Mucosa of descending colon (tissue), 3 donors: ENCODE measurements around the gene HSPB9. TPM values are rescaled to one million over a fixed set of nuclear protein-coding genes. Genes with fewer than 3 reads are reported as not detected.
A peak's percentile ranks its signal among the peaks of the same experiment; 100 is the strongest.
"Not testable (repeated sequence)": the region's sequence is repeated elsewhere in the genome, so short reads cannot be mapped to it uniquely, and the experiment has no call there.

ENCODE experiments used
- ATAC-seq: fragments of 200-7000 bp; cut with Tn5 transposase; one replicate; pipeline ENCODE4 v1.9.1; 2020; ENCODE audit warnings: mild to moderate bottlenecking, moderate library complexity
- DNase-seq, 3 donors: peaks; one replicate each; pipeline ENCODE4 v3.0.0-alpha.2; 2020
- H3K36me3 ChIP-seq: fragments of 200-600 bp; one replicate; pipeline ENCODE4 v1.8.0; 2021; ENCODE audit warnings: low read depth, mild to moderate bottlenecking
- H3K4me1 ChIP-seq: fragments of 200-600 bp; one replicate; pipeline ENCODE4 v1.8.0; 2021; ENCODE audit warnings: low read depth, mild to moderate bottlenecking
- H3K4me3 ChIP-seq: fragments of 200-600 bp; one replicate; pipeline ENCODE4 v1.8.0; 2021; ENCODE audit warnings: mild to moderate bottlenecking
- H3K9me3 ChIP-seq: fragments of 200-600 bp; one replicate; pipeline ENCODE4 v1.8.0; 2021; ENCODE audit warnings: mild to moderate bottlenecking
- intact Hi-C, 2 donors: fragments of 100-400 bp; cut with DNase I in 1 of 2; cut with micrococcal nuclease in 1 of 2; formaldehyde crosslinking; loops; one replicate each; pipeline versions ENCODE4 v1.11.0 to v1.11.1; 2022; cut with DNase I, micrococcal nuclease
- total RNA-seq, 3 donors: library from RNA; stranded (reverse); fragmentation: NEBNext Ultra II Directional in 2 of 3; extraction: Animal tissue kit (Norgen Biotek cat#: 25700) in 2 of 3; gene quantifications; one replicate each; pipeline versions ENCODE4 v1.2.1 to v1.2.4, GENCODE V29; 2021 to 2023
- TF ChIP-seq, protein P1 (sequence below): fragments of 200-600 bp; IDR thresholded peaks from one replicate; pipeline ENCODE4 v1.8.0; 2022; ENCODE audit warnings: antibody characterized with exemption, mild to moderate bottlenecking
- donor health status: DM: no; HTN: no; CAD: no; lungs with moderate emphysema.
- donor health status: DM: no; HTN: no; CAD: no.
- donor health status: DM: no; HTN: yes; CAD: no.

Gene HSPB9
- total RNA-seq, 3 donors from 2014 or later = 0.28 TPM; not detected in 2

DNA sequence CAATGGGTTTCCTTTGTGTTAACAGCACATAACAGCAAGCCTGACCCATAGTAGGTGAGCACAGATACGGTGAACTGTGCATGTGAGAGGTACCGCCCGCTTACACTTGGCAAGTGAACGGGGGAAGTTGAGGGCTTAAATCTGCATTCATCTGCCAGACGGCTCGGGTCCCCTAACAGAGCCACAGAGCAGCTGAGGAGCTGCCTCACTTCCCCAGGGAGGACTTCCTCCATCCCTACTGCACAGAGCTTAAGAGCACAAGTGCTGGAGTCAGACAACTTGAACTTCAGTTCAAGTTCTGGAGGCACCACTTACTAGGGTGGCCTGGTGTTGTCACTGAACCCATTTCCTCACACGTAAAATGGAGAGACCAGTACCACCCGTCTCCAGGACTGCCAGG, 18.8 kb downstream of the HSPB9 start:
- Histone ChIP-seq H3K36me3 (no peaks in the 10 kb centered on the region), H3K9me3 (no peaks in the 10 kb centered on the region), H3K4me1 (peaks cover 13% of the 10 kb centered on the region), H3K4me3 (no peak overlapping the region)
- no peak for ATAC-seq
- intact Hi-C loops = no loop called here
- TF ChIP-seq, protein P1, sequence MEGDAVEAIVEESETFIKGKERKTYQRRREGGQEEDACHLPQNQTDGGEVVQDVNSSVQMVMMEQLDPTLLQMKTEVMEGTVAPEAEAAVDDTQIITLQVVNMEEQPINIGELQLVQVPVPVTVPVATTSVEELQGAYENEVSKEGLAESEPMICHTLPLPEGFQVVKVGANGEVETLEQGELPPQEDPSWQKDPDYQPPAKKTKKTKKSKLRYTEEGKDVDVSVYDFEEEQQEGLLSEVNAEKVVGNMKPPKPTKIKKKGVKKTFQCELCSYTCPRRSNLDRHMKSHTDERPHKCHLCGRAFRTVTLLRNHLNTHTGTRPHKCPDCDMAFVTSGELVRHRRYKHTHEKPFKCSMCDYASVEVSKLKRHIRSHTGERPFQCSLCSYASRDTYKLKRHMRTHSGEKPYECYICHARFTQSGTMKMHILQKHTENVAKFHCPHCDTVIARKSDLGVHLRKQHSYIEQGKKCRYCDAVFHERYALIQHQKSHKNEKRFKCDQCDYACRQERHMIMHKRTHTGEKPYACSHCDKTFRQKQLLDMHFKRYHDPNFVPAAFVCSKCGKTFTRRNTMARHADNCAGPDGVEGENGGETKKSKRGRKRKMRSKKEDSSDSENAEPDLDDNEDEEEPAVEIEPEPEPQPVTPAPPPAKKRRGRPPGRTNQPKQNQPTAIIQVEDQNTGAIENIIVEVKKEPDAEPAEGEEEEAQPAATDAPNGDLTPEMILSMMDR = no peak
- DNase-seq = no peak

DNA sequence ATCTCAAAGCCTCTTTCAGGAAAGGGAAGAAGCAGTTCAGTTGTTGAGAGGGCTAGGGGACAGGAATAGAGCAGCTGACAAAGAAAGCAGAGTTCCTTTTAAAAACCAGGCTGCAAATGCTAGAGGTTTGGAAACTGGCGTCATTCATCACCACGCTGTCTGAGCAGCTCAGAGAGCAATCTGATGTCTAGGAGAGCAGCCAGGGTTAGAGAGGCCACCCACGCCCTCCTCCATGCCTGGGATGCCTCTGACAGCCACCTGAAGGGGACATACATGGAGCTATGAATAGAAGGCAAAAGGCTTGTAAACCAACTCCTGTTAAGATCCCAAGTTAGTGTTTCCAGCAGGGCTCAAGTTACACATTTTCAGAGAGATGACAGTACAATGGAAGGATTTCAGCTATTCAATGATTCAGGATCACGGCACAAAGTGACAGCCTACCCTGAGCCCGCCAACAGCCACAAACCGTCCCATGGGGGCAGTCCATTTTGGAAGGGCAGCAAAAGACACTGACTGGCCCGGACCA, 19.8 kb downstream of the HSPB9 start:
- intact Hi-C loops = no loop called here
- DNase-seq (no peak), ATAC-seq (no peak)
- TF ChIP-seq, protein P1 = no peak
- no peaks in the 10 kb centered on the region for H3K9me3 ChIP-seq
- no peak overlapping the region for H3K4me3 ChIP-seq
- H3K36me3 ChIP-seq = no peaks in the 10 kb centered on the region
- peaks cover 4% of the 10 kb centered on the region for H3K4me1 ChIP-seq

DNA sequence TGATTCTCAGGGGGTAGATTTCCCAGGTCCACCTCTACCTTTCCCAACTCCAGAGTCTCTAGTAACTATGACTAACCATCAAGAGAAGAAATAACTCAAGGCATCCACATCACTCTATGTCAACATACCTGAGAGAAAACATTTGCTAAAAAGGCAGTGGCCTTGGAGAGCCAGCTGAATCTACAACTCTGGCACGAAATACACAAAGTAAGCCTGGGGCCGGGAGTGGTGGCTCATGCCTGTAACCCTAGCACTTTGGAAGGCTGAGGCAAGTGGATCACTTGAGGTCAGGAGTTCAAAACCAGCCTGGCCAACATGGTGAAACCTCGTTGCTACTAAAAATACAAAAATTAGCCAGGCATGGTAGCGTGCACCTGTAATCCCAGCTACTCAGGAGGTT, 20.5 kb downstream of the HSPB9 start:
- ATAC-seq, H3K4me3 ChIP-seq, DNase-seq, intact Hi-C loops, H3K9me3 ChIP-seq, H3K36me3 ChIP-seq, H3K4me1 ChIP-seq: not testable (repeated sequence)

GRCh38 chr17:42146911-42147607, 24.5 kb downstream of the HSPB9 start:
- TF ChIP-seq, protein P1 = no peak
- Histone ChIP-seq H3K4me3 (no peak overlapping the region), H3K36me3 (no peaks in the 10 kb centered on the region), H3K4me1 (peaks cover 4% of the 10 kb centered on the region), H3K9me3 (no peaks in the 10 kb centered on the region)
- no peak for DNase-seq
- intact Hi-C loops = no loop called here
- no peak for ATAC-seq

GRCh38 chr17:42153919-42154742, 31.5 kb downstream of the HSPB9 start:
- peak overlapping the region; percentile 83 for H3K4me3 ChIP-seq
- H3K36me3 ChIP-seq = no peaks in the 10 kb centered on the region
- intact Hi-C loops = no loop called here
- H3K4me1 ChIP-seq = peaks cover 13% of the 10 kb centered on the region
- ATAC-seq (peak; percentile 1), DNase-seq (no peak)
- no peaks in the 10 kb centered on the region for H3K9me3 ChIP-seq
- TF ChIP-seq, protein P1 = no peak

- DNase-seq (no peak), ATAC-seq (no peak)
- Histone ChIP-seq H3K4me3 (no peak overlapping the region), H3K4me1 (peaks cover 13% of the 10 kb centered on the region), H3K9me3 (no peaks in the 10 kb centered on the region), H3K36me3 (no peaks in the 10 kb centered on the region)
- TF ChIP-seq, protein P1 = no peak
- intact Hi-C loops = no loop called here
Measured at GRCh38 chr17:42155614-42156045, 33.0 kb downstream of the HSPB9 start.
